PFSK-1 (cell line): ENCODE measurements around the gene HEPACAM.

Experiments
- FOXP2 ChIP-seq: optimal IDR thresholded peaks from 2 replicates; pipeline ENCODE3; 2011; ENCODE audit warnings: borderline replicate concordance, control low read depth, inconsistent platforms; ENCODE audit not compliant: insufficient read depth; ENCODE audit errors: extremely low read length, extremely low read depth
- POLR2AphosphoS5 ChIP-seq: IDR thresholded peaks from 2 replicates; pipeline ENCODE4 v1.6.1; 2012; ENCODE audit warnings: low read depth, mild to moderate bottlenecking, control low read depth, low read length, moderate library complexity
- SIN3A ChIP-seq: IDR thresholded peaks from 2 replicates; pipeline ENCODE4 v1.6.1; 2012; ENCODE audit warnings: mild to moderate bottlenecking, low read length, moderate library complexity, borderline replicate concordance; ENCODE audit not compliant: insufficient read depth
- TAF1 ChIP-seq: IDR thresholded peaks from 2 replicates; pipeline ENCODE4 v1.6.1; 2012; ENCODE audit warnings: low read length, control low read depth, borderline replicate concordance; ENCODE audit not compliant: insufficient read depth
- TF ChIP-seq, protein P1 (sequence below), 2 experiments: IDR thresholded peaks; 2 replicates each; pipeline versions ENCODE4 v1.6.1 to v1.8.0; 2011 to 2012; ENCODE audit warnings: low read depth in 2 of 2, low read length in 2 of 2, control low read depth in 1 of 2, inconsistent platforms in 1 of 2, mild to moderate bottlenecking in 1 of 2, moderate library complexity in 1 of 2; ENCODE audit not compliant: insufficient read depth in 1 of 2

HEPACAM gene

DNA sequence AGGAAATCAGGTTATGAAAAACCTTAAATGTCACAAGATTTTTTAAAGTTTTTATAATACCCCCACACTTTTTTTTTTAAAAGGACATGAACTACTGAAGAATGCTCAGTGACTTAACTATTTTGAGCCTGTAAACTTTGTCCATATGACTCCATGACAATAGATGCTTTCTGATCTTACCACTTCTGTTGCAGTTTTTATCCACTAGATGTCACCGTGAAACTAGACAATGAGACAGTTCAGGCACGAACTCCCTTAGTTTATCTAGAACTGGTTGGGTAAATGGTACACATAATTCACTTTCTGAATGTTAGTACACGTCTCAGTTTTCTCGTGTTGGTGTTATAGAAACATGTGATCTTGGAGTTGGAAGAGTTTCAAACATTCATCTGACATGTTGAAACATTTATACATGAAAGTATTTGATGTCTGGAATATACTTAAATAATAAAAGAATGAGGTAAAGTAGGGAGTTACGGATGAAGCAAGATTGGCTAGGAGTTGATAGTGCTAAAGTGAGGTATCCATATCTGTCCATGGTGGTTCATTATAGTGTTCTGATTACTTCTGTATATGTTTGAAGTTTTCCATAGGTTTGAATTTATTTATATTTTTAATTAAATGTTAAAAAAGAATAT is 26.2 kb upstream of the HEPACAM start:
- TF ChIP-seq TAF1 (no peak), POLR2AphosphoS5 (no peak), SIN3A (no peak), FOXP2 (no peak)
- TF ChIP-seq, protein P1, sequence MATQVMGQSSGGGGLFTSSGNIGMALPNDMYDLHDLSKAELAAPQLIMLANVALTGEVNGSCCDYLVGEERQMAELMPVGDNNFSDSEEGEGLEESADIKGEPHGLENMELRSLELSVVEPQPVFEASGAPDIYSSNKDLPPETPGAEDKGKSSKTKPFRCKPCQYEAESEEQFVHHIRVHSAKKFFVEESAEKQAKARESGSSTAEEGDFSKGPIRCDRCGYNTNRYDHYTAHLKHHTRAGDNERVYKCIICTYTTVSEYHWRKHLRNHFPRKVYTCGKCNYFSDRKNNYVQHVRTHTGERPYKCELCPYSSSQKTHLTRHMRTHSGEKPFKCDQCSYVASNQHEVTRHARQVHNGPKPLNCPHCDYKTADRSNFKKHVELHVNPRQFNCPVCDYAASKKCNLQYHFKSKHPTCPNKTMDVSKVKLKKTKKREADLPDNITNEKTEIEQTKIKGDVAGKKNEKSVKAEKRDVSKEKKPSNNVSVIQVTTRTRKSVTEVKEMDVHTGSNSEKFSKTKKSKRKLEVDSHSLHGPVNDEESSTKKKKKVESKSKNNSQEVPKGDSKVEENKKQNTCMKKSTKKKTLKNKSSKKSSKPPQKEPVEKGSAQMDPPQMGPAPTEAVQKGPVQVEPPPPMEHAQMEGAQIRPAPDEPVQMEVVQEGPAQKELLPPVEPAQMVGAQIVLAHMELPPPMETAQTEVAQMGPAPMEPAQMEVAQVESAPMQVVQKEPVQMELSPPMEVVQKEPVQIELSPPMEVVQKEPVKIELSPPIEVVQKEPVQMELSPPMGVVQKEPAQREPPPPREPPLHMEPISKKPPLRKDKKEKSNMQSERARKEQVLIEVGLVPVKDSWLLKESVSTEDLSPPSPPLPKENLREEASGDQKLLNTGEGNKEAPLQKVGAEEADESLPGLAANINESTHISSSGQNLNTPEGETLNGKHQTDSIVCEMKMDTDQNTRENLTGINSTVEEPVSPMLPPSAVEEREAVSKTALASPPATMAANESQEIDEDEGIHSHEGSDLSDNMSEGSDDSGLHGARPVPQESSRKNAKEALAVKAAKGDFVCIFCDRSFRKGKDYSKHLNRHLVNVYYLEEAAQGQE (IDR thresholded peaks at IDR 0.05; ENCODE audit: insufficient read depth in 1 of 2, low read depth in 2 of 2, low read length in 2 of 2) = no peak

DNA sequence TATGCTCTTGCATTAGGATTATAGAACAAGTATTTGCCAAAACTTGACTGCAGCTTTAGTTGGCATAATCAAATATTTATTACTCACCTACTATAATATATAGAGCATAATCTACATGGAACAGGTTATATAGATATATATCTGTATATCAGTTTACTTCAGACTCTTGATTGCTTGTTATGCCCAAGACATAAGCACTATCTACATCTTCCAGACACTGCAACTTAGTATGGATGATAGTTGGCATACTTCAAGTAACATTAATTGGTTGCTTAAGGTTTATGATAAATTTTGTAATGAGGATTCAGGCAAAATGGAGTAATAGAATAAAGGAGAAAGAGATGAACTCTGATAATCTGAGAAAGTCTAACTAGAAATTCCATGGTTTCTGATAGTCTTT is 19.2 kb upstream of the HEPACAM start:
- TF ChIP-seq, protein P1 (IDR thresholded peaks at IDR 0.05; ENCODE audit: insufficient read depth in 1 of 2, low read depth in 2 of 2, low read length in 2 of 2) = no peak
- TF ChIP-seq FOXP2 (no peak), POLR2AphosphoS5 (no peak), SIN3A (no peak), TAF1 (no peak)

DNA sequence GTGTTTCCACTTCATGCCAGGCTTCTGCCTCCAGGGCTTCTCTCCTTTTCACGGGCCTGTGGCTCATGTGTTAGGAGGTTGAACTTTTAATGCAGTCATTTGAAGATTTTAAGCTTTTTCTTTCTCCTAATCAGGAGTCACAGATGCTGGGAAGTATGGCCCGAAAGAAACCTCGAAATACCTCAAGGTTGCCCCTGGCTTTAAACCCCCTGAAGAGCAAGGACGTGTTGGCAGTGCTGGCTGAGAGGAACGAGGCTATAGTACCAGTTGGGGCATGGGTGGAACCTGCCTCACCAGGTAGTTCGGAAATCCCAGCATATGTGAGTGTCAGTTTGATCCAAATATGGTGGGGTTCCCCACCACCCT is 18.7 kb upstream of the HEPACAM start:
- TF ChIP-seq TAF1 (no peak), SIN3A (no peak), FOXP2 (no peak), POLR2AphosphoS5 (no peak)
- TF ChIP-seq, protein P1 (IDR thresholded peaks at IDR 0.05; ENCODE audit: insufficient read depth in 1 of 2, low read depth in 2 of 2, low read length in 2 of 2) = no peak

DNA sequence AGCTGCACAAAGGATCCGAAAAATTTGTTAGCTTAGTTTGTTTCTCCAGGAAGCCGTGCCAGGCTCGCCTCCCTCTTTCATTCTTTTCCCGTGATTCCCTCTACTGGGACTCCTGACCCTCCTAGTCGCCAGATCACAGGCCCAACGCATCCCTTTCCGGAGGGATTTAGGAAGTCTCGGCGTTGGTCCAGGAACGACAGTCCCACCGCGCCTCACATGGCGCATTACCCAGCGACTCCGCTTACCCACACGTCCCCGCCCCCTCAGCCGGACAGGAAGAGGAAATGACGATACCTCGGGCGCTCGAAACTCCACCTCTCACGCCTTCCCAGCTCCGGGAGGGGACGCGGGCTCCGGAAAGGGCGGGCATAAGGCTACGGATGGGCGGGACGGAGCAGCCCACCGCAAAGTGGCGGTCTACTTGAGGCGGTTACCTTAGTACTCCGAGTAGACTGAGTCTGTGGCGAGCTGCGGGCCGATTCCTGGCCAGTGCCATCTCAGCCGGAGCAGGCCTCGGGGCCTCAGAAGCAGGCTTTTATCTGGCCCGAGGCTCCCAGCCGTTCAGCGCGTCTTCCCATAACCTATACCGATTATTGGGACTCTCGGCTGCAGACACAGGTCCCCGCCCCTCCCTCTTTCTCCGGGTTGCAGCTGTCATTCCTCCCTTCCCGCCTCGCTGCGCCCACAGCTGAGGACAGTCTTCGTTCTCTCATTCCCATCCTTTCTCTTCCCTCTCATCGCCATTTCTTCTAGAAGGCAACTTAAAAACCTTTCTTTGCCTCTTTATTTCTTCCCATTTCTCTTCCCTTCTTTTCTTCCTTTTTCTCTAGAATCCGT is 18.1 kb upstream of the HEPACAM start, which contains the start of gene CCDC15:
TSS of gene CCDC15 (plus strand) at position 450 of the 837 bp plus-strand sequence. CDS start 531 bp downstream, outside the sequence.
- TF ChIP-seq, protein P1 (IDR thresholded peaks at IDR 0.05; ENCODE audit: insufficient read depth in 1 of 2, low read depth in 2 of 2, low read length in 2 of 2) = peak in 1 of 2 experiments; percentile 22; a peak in 1 of 4 replicates
- TF ChIP-seq FOXP2 = peak; percentile 83
- peak; percentile 73; the same call in 1 of the 2 replicates for TF ChIP-seq TAF1
- TF ChIP-seq POLR2AphosphoS5 = peak; percentile 95
- peak; percentile 87; the same call in 1 of the 2 replicates for TF ChIP-seq SIN3A
